KOPT-K1 (cell line): ENCODE measurements around the gene DIS3L2.
"Not testable (repeated sequence)": the region's sequence is repeated elsewhere in the genome, so short reads cannot be mapped to it uniquely, and the experiment has no call there.

ENCODE experiments used
- H3K27ac ChIP-seq: fragments of 200-600 bp; sonication (generic); 2 replicates; pipeline ENCODE4 v1.5.1; 2016; ENCODE audit warnings: antibody characterized with exemption, mild to moderate bottlenecking, low read depth, low read length; ENCODE audit not compliant: poor library complexity, severe bottlenecking
- H3K36me3 ChIP-seq: fragments of 200-600 bp; sonication (generic); 2 replicates; pipeline ENCODE4 v1.5.1; 2017; ENCODE audit warnings: antibody characterized with exemption, mild to moderate bottlenecking, low read length, moderate library complexity; ENCODE audit not compliant: insufficient read depth
- H3K9me3 ChIP-seq: fragments of 200-600 bp; sonication (generic); 2 replicates; pipeline ENCODE4 v1.5.1; 2017; ENCODE audit warnings: antibody characterized with exemption, low read length, mild to moderate bottlenecking; ENCODE audit not compliant: insufficient read depth, poor library complexity, severe bottlenecking

The DIS3L2 gene

GRCh38 chr2:232296776-232297525 is 335.4 kb downstream of the DIS3L2 start:
- Histone ChIP-seq H3K36me3 (peaks cover 7% of the 10 kb centered on the region; the same call in 1 of the 2 replicates), H3K9me3 (no peaks in the 10 kb centered on the region), H3K27ac (no peak overlapping the region)

GRCh38 chr2:232299084-232299483 is 337.6 kb downstream of the DIS3L2 start:
- no peak overlapping the region for H3K27ac ChIP-seq
- no peaks in the 10 kb centered on the region for H3K9me3 ChIP-seq
- H3K36me3 ChIP-seq = peaks cover 7% of the 10 kb centered on the region; the same call in 1 of the 2 replicates

- no peak overlapping the region for H3K27ac ChIP-seq
- H3K36me3 ChIP-seq = peaks cover 7% of the 10 kb centered on the region; the same call in 1 of the 2 replicates
- no peaks in the 10 kb centered on the region for H3K9me3 ChIP-seq
These were observed 338.6 kb downstream of the DIS3L2 start for GRCh38 chr2:232299927-232300674.

DNA sequence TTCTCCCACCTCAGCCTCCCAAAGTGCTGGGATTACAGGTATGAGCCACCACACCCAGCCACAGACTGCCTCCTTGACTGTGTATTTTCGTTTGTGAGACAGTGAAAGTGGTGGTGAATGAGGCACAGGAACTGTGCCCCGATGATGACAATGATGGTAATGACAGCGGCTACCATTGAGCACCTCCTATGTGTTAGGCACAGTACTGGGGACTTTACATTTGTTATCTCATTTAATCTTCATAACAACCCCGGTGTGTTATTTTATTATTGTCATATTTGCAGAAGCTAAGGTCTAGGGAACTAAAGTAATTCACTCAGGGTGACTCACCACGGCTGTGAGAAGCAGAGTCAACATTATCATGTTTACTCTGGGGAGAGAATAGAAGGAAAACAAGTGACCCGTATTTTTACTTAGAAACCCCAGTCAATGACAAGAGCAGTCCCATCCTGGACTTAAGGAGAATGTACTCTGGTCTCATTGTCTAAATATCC is 339.4 kb downstream of the DIS3L2 start:
- H3K9me3 ChIP-seq = no peaks in the 10 kb centered on the region
- peaks cover 7% of the 10 kb centered on the region; the same call in 1 of the 2 replicates for H3K36me3 ChIP-seq
- no peak overlapping the region for H3K27ac ChIP-seq

DNA sequence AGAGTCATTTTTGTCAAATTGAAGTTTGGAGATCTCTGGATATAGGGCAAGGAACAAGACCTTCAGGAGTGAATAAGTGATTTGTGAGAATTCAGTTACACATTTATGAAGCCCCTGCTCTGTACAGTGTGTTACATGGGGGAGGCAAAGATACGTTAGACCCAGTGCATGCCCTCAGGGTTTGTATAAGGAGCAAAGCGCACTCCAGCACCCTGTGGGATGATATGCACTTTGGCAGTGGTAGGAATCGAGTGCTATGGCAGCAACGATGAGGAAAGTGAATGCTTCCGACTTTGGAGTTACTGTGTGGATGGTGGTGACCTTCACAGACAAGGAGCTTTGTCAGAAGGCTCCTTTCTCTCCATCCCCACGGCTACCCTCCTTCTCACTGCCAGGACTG is 342.7 kb downstream of the DIS3L2 start:
- no peak overlapping the region for H3K27ac ChIP-seq
- peaks cover 7% of the 10 kb centered on the region; the same call in 1 of the 2 replicates for H3K36me3 ChIP-seq

GRCh38 chr2:232306741-232307305 is 345.3 kb downstream of the DIS3L2 start:
- Histone ChIP-seq H3K27ac (peak overlapping the region; percentile 15), H3K36me3 (no peaks in the 10 kb centered on the region), H3K9me3 (no peaks in the 10 kb centered on the region)

More for the DNA sequence above, 342.7 kb downstream of the DIS3L2 start:
- no peaks in the 10 kb centered on the region for H3K9me3 ChIP-seq

DNA sequence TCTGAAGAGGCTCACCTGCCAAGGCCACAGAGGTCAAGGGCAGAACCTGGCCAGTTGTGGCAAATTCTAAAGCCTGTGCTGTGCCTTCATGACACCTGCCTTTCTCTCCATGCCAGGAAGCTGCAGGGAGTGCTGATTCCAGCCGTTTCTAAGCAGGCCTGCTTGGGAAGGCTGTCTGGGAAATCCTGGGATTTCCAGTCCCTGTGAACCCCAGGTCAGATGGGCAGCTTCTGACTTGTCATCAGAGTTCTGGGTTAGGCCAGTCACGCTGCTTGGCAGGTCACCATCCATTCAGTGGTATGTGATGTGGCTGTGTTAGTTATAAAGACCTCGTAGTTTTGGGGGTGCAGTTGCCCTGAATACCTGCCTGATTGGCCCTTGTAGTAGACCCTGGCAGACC is 346.3 kb downstream of the DIS3L2 start:
- Histone ChIP-seq H3K27ac (no peak overlapping the region), H3K36me3 (no peaks in the 10 kb centered on the region), H3K9me3 (peaks cover 8% of the 10 kb centered on the region)

DNA sequence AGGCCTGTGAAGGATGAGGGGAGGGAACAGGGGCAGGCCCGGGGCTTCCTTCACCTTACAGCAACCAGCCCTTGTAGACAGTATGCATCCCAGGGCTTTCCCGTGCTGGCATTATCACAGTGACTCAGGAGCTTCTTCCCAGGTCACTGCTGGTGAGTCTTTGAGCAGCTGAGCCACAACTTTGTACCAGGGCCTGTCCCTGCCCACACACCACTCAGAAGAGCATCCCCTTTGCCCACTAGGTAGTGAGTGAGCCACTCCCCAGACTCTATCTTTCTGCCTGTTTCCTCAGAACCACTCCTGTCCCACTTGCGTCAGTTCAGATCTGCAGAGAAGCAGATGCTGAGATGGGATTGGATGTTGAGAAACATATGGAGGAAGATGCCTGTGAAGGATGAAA is 347.5 kb downstream of the DIS3L2 start:
- Histone ChIP-seq H3K27ac (peak overlapping the region; percentile 74), H3K36me3 (peaks cover 5% of the 10 kb centered on the region; the same call in 1 of the 2 replicates), H3K9me3 (peaks cover 20% of the 10 kb centered on the region)

DNA sequence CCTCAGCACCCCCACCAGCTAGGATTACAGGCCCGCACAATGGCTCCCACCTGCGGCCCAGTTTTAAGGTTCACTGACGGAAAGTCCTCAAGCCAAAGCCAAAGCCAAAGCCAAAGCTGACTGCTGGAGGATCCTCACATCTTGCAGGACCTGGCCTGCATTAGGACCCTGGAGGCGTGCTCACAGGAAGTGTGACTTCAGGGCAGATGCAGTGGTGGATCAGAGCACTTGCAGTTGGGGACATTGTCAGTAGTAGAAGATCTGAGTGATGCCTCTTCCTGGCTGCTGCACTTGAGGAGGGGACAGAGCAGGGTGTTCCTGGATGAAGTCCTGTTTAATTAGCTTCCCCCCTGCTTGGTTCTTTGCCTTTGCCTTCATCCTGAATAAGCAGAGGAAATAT is 348.1 kb downstream of the DIS3L2 start:
- H3K36me3 ChIP-seq = peaks cover 5% of the 10 kb centered on the region; the same call in 1 of the 2 replicates

GRCh38 chr2:232310121-232310520 is 348.6 kb downstream of the DIS3L2 start:
- H3K27ac ChIP-seq = peak overlapping the region; percentile 74
- H3K36me3 ChIP-seq = peaks cover 5% of the 10 kb centered on the region; the same call in 1 of the 2 replicates
- peaks cover 20% of the 10 kb centered on the region for H3K9me3 ChIP-seq

More for the DNA sequence above, 348.1 kb downstream of the DIS3L2 start:
- Histone ChIP-seq H3K27ac (peak overlapping the region; percentile 74), H3K9me3 (peaks cover 20% of the 10 kb centered on the region)

DNA sequence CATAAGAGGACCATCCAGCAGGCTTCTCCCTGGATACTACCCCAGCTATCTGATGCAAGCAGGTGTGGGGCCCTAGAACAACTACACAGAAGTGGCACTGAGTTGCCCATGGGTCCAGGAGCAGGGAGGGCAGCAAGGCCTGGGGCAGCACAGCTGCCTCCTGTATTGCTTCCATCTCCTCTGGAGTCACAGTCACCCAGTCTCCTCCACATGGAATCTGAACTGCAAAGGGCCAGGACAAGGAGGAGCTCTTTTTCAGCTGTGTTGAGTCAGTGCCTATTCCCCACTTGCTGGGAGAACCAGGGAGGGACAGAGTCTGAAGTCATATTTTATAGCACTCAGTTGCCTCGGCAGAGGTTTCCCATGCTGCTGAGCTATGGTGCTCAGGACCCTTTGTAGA is 349.2 kb downstream of the DIS3L2 start:
- Histone ChIP-seq H3K36me3 (peaks cover 5% of the 10 kb centered on the region; the same call in 1 of the 2 replicates), H3K27ac (peak overlapping the region; percentile 74), H3K9me3 (peaks cover 20% of the 10 kb centered on the region)

DNA sequence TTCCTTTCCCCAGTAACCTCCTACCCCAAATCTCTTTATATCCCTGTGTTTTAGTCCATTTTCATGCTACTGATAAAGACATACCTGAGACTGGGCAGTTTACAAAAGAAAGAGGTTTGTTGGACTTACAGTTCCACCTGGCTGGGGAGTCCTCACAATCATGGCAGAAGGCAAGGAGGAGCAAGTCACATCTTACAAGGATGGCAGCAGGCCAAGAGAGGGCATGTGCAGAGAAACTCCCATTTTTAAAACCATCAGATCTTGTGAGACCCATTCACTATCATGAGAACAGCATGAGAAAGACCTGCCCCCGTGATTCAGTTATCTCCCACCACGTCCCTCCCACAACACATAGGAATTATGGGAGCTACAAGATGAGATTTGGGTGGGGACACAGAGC is 352.1 kb downstream of the DIS3L2 start:
- peaks cover 20% of the 10 kb centered on the region for H3K9me3 ChIP-seq
- not testable (repeated sequence) for H3K27ac ChIP-seq

DNA sequence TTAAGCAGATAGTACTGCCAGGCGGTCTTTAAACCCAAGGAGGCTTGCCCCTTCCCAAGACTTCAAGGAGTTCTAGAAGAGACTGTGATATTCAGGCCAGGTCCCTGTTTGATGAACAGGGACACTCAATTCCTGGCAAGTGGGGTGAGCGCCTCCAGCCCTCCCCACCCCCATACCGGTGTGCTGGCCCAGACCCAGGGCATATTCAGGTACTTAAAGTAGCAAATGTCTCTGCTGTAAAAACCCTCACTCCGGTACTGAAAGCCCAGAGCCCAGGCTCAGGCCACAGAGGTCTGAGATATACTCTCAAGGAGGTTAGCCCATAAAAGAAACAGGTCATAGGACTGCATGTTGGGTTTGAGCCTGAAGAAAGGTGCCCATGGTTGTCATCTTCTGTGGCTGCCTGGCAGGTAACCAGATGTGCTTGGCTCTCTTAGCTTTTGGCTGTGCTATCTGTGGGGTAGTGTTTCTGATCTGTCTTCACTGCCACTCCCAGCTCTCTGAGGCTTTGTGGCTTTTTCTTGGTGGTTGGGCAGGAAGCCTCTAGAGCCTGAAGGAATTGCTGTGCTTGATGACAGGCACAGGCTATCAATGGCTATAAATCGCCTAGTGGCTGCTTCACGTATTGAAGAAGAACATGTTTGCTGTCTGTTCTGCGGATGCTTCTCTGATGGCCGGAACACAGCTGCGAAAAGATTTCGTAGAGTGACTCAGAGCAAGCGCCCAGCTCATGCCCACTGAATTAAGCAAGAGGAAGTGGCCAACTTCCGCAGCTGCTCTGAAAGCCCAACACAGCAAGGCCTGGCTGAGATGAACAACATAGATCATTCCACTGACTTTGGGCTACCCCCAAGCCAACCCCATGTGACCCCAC is 353.8 kb downstream of the DIS3L2 start:
- Histone ChIP-seq H3K36me3 (peaks cover 5% of the 10 kb centered on the region; the same call in 1 of the 2 replicates), H3K27ac (peak overlapping the region; percentile 55), H3K9me3 (peaks cover 20% of the 10 kb centered on the region)

More for the DNA sequence above, 352.1 kb downstream of the DIS3L2 start:
- not testable (repeated sequence) for H3K36me3 ChIP-seq

DNA sequence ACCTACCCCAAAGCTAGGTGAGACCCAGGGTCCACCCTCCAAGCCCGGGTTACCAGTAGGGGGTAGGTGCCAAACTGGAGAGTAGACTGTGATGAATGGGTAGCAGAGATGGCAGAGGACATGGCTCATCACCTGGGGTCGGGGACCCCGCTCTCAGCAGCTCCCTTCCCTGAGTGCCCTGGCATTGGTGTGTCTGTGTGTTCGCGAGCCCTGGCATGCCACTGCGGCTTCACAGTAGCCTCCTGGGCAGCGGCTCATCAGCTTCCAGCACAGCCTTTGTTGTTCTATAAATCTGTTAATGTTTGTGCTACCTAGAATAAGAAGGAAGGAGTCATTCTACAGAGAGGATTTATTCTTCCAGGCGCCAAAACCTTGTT is 354.4 kb downstream of the DIS3L2 start:
- Histone ChIP-seq H3K36me3 (peaks cover 5% of the 10 kb centered on the region; the same call in 1 of the 2 replicates), H3K27ac (peak overlapping the region; percentile 55), H3K9me3 (peaks cover 20% of the 10 kb centered on the region)
